GM12878 (cell line): ENCODE results near the gene RGL1. TPM values are rescaled to one million over a fixed set of nuclear protein-coding genes. Genes with fewer than 3 reads are reported as not detected.

Experiments used
- ATAC-seq: fragments of 200-7000 bp; cut with Tn5 transposase; 3 replicates; pipeline ENCODE4 v1.9.1; 2020; ENCODE audit warnings: mild to moderate bottlenecking, moderate library complexity
- BruUV-seq: library from RNA; stranded (reverse); fragments of 400-500 nt; replicated peaks from 2 replicates; lab custom pipeline; 2021; lab: Mats Ljungman, UMichigan
- CTCF ChIA-PET: fragments of 300-600 bp; sonication (Branson Sonifier 250); formaldehyde crosslinking; extraction: SDS; loops from one replicate; lab custom pipeline; 2021; ENCODE audit warnings: inconsistent platforms; lab: Yijun Ruan, JAX
- POLR2A ChIA-PET: fragments of 350-600 bp; formaldehyde crosslinking; extraction: SDS; loops from one replicate; lab custom pipeline; 2021; ENCODE audit warnings: inconsistent platforms; lab: Charles Lee
- RAD21 ChIA-PET: fragments of 300-600 bp; sonication (Branson Sonifier 250); formaldehyde crosslinking; loops from one replicate; lab custom pipeline; 2023; ENCODE audit warnings: antibody characterized with exemption; ENCODE audit not compliant: unreplicated experiment; lab: Charles Lee
- SMC1A ChIA-PET: fragments of 300-600 bp; sonication (Branson Sonifier 250); formaldehyde crosslinking; loops from one replicate; lab custom pipeline; 2023; ENCODE audit not compliant: unreplicated experiment, uncharacterized antibody; lab: Charles Lee
- DNase-seq: peaks from one replicate; pipeline ENCODE4 v3.0.0-alpha.2; 2011; ENCODE audit warnings: low read depth, low spot score
- FAIRE-seq: peaks from 3 replicates; lab custom pipeline; 2011; peaks lifted over from hg19 to GRCh38; lab: Jason Lieb, UNC
- H2AFZ ChIP-seq: 2 replicates; pipeline ENCODE4 v1.6.0; 2011; ENCODE audit warnings: low read depth, low read length, control low read depth; ENCODE audit not compliant: control insufficient read depth
- H3K27ac ChIP-seq: 2 replicates; pipeline ENCODE4 v1.5.1; 2011; ENCODE audit warnings: control low read depth; ENCODE audit not compliant: control insufficient read depth, insufficient read depth
- H3K27me3 ChIP-seq, 2 experiments: replicated peaks in 1 of 2; 2 replicates each; pipeline versions ENCODE4 v1.6.0 to v1.6.1; 2011; ENCODE audit warnings: low read length in 1 of 2; ENCODE audit not compliant: control insufficient read depth in 2 of 2, insufficient read depth in 2 of 2
- H3K36me3 ChIP-seq, 2 experiments: 2 replicates each; pipeline ENCODE4 v1.5.1; 2011; ENCODE audit warnings: low read length in 1 of 2; ENCODE audit not compliant: control insufficient read depth in 2 of 2, insufficient read depth in 2 of 2
- H3K4me1 ChIP-seq: 2 replicates; pipeline ENCODE4 v1.6.1; 2011; ENCODE audit warnings: mild to moderate bottlenecking, low read length, moderate library complexity, mixed read lengths; ENCODE audit not compliant: control insufficient read depth, insufficient read depth
- H3K4me2 ChIP-seq: 2 replicates; pipeline ENCODE4 v1.6.0; 2011; ENCODE audit warnings: control low read depth; ENCODE audit not compliant: control insufficient read depth, insufficient read depth
- H3K4me3 ChIP-seq: fragments of 200-600 bp; sonication (generic); 2 replicates; pipeline ENCODE4 v1.5.1; 2016
- H3K79me2 ChIP-seq: 2 replicates; pipeline ENCODE4 v1.6.0; 2011; ENCODE audit warnings: low read length; ENCODE audit not compliant: control insufficient read depth, insufficient read depth
- H3K9ac ChIP-seq: 2 replicates; pipeline ENCODE4 v1.8.0; 2011; ENCODE audit warnings: low read length, control low read depth, mixed read lengths; ENCODE audit not compliant: control insufficient read depth, insufficient read depth
- H3K9me3 ChIP-seq: replicated peaks from 3 replicates; pipeline ENCODE4 v1.5.1; 2011; ENCODE audit warnings: mild to moderate bottlenecking, low read length; ENCODE audit not compliant: control insufficient read depth, insufficient read depth
- H4K20me1 ChIP-seq: 2 replicates; pipeline ENCODE4 v1.6.0; 2011; ENCODE audit not compliant: control insufficient read depth, insufficient read depth
- GABPA ChIP-seq: IDR thresholded peaks from 2 replicates; pipeline ENCODE4 v1.6.1; 2014; ENCODE audit warnings: antibody characterized with exemption, low read depth, mild to moderate bottlenecking, inconsistent platforms
- HSF1 ChIP-seq: fragments of 150-350 bp; IDR thresholded peaks from 2 replicates; pipeline ENCODE4 v1.6.1; 2014; ENCODE audit warnings: mild to moderate bottlenecking, low read depth, low read length
- NFIC ChIP-seq: IDR thresholded peaks from 2 replicates; pipeline ENCODE4 v1.6.1; 2012; ENCODE audit warnings: low read depth, mild to moderate bottlenecking, inconsistent platforms, low read length, moderate library complexity
- NR2C2 ChIP-seq: IDR thresholded peaks from 2 replicates; pipeline ENCODE4 v1.6.1; 2011; ENCODE audit warnings: borderline replicate concordance, low read depth; ENCODE audit not compliant: control insufficient read depth, insufficient read length
- NRF1 ChIP-seq: conservative IDR thresholded peaks from 2 replicates; pipeline ENCODE4 v1.6.1; 2011; ENCODE audit warnings: mild to moderate bottlenecking, low read depth, low read length, improper control_type of control experiment
- PKNOX1 ChIP-seq: fragments of 450-650 bp; IDR thresholded peaks from 2 replicates; pipeline ENCODE4 v1.6.1; 2016; ENCODE audit warnings: mild to moderate bottlenecking
- POLR2A ChIP-seq: IDR thresholded peaks from 2 replicates; pipeline ENCODE4 v1.6.1; 2011; ENCODE audit warnings: low read depth, mild to moderate bottlenecking, low read length
- POLR2AphosphoS2 ChIP-seq: IDR thresholded peaks from 2 replicates; pipeline ENCODE4 v1.6.1; 2011; ENCODE audit warnings: low read depth, mild to moderate bottlenecking, low read length, improper control_type of control experiment, moderate library complexity
- POLR2AphosphoS5 ChIP-seq: IDR thresholded peaks from 2 replicates; pipeline ENCODE4 v1.6.1; 2011; ENCODE audit warnings: mild to moderate bottlenecking, low read length, inconsistent platforms
- PRDM15 ChIP-seq: fragments of 450-650 bp; formaldehyde crosslinking; IDR thresholded peaks from 2 replicates; pipeline ENCODE4 v1.4.0; 2020; ENCODE audit warnings: mild to moderate bottlenecking, moderate library complexity
- SIX5 ChIP-seq: IDR thresholded peaks from 2 replicates; pipeline ENCODE4 v1.6.1; 2011; ENCODE audit warnings: mild to moderate bottlenecking, low read depth, low read length, moderate library complexity; ENCODE audit not compliant: severe bottlenecking
- SMAD1 ChIP-seq: fragments of 450-650 bp; IDR thresholded peaks from 2 replicates; pipeline ENCODE4 v1.6.1; 2018; ENCODE audit warnings: mild to moderate bottlenecking, low read depth; ENCODE audit not compliant: partially characterized antibody
- SMC3 ChIP-seq: IDR thresholded peaks from 2 replicates; pipeline ENCODE4 v1.6.1; 2011; ENCODE audit warnings: low read length, improper control_type of control experiment, borderline replicate concordance
- TCF3 ChIP-seq: IDR thresholded peaks from 2 replicates; pipeline ENCODE4 v1.6.1; 2012; ENCODE audit warnings: low read depth, mild to moderate bottlenecking, low read length, borderline replicate concordance; ENCODE audit not compliant: insufficient read depth
- ZNF217 ChIP-seq: fragments of 450-650 bp; IDR thresholded peaks from 2 replicates; pipeline ENCODE4 v1.6.1; 2017; ENCODE audit warnings: antibody characterized with exemption, mild to moderate bottlenecking
- ZNF384 ChIP-seq: IDR thresholded peaks from 2 replicates; pipeline ENCODE4 v1.6.1; 2012; ENCODE audit warnings: low read depth, mild to moderate bottlenecking, low read length, improper control_type of control experiment, borderline replicate concordance
- WGBS: methylation state at CpG from one replicate; pipeline ENCODE4 v1.1.6; 2016; ENCODE audit warnings: low lambda C conversion rate; ENCODE audit not compliant: insufficient replicate concordance, insufficient coverage; ENCODE audit errors: missing lambda C conversion rate; 5-methylcytosine and 5-hydroxymethylcytosine counted together
- in situ Hi-C: fragments of 300-500 bp; cut with MboI; formaldehyde crosslinking; loops from 9 replicates; pipeline ENCODE4 v1.14.3; 2018; ENCODE audit warnings: mixed read lengths
- intact Hi-C: fragments of 100-400 bp; cut with micrococcal nuclease; formaldehyde crosslinking; loops from one replicate; pipeline ENCODE4 v1.14.2; 2022; ENCODE audit not compliant: unreplicated experiment
- polyA plus RNA-seq, 11 experiments: library from polyadenylated mRNA; depleted of rRNA in 4 of 11; unstranded in 6 of 11; stranded (reverse) in 5 of 11; fragments of >200 nt; fragmentation: Nextera tagmentation in 4 of 11; fragmentation: Illumina TruSeq in 1 of 11; extraction: Ambion mirVana in 4 of 11; extraction: Trizol in 1 of 11; gene quantifications; 1 replicate in 1 of 11; 2 replicates in 10 of 11; pipeline versions ENCODE4 v1.2.1 to v1.2.3, GENCODE V29; 2011 to 2016; ENCODE audit warnings: inconsistent platforms in 2 of 11, missing spikeins in 2 of 11, low read depth in 1 of 11
- total RNA-seq, 4 experiments: library from RNA; depleted of rRNA in 3 of 4; stranded (reverse); fragments of >200 nt in 3 of 4; fragmentation: Illumina TruSeq in 1 of 4; extraction: Trizol in 1 of 4; gene quantifications; 2 replicates each; pipeline versions ENCODE4 v1.2.1 to v1.2.3, GENCODE V29; 2013 to 2021

RGL1 gene
- total and polyA plus RNA-seq, 10 of the 15 experiments (the other 5 are each of a cell fraction or from before 2014, with no cell fraction given): 8.1 to 25.0 (median 19.0) TPM

DNA sequence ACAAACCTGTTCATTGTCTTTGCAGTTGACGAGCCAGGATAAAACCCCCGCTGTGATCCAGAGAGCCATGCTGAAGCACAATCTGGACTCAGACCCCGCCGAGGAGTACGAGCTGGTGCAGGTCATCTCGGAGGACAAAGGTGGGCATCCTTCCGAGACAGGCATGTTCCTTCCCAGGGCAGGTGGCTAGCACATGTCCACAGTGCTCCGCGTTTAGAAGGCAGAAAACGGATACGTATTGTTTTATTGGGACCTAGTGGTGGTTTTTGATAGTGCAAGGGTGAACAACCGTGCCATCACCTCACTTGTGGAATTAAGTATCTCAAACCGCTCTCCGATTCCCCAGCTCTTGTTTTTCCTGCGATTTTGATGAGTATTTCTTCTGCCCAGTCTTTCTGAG, 117.3 kb downstream of the RGL1 start (continued):
- TF ChIP-seq TCF3 (no peak), SIX5 (no peak), GABPA (no peak), HSF1 (no peak)

GRCh38 chr1:183925947-183926346, 121.0 kb downstream of the RGL1 start:
- ChIA-PET CTCF (interaction anchor here (0.7 to 2.5 kb wide), 2 partner anchors 10 to 241 kb away, joined by 5 to 15 read pairs; no protein-coding TSS in a partner anchor), RAD21 (interaction anchor here (0.8 kb wide), 1 partner anchor 270 kb away, joined by 3 read pairs; no protein-coding TSS in a partner anchor), SMC1A (interaction anchor here (1.2 kb wide), 1 partner anchor 271 kb away, joined by 4 read pairs; no protein-coding TSS in a partner anchor), POLR2A (no interaction called here)
- in situ Hi-C loops: no loop called here
- ATAC-seq (no peak), FAIRE-seq (no peak), DNase-seq (no peak)
- Histone ChIP-seq H4K20me1 (no peaks in the 10 kb centered on the region), H3K9ac (no peak overlapping the region), H3K27me3 (no peaks in the 10 kb centered on the region), H3K4me3 (no peak overlapping the region), H3K79me2 (no peaks in the 10 kb centered on the region), H3K27ac (no peak overlapping the region), H3K4me2 (no peak overlapping the region), H3K36me3 (peaks cover 18 to 37% of the 10 kb centered on the region in 2 experiments), H3K9me3 (no peaks in the 10 kb centered on the region), H3K4me1 (no peaks in the 10 kb centered on the region), H2AFZ (no peak overlapping the region)
- WGBS: 84% methylated on average over 8 of the region's 8 CpGs
- intact Hi-C loops: no loop called here
- no TSS peak for BruUV-seq
- no peak for TF ChIP-seq SMAD1
- TF ChIP-seq NFIC: no peak
- TF ChIP-seq POLR2A: no peak
- no peak for TF ChIP-seq NR2C2
- no peak for TF ChIP-seq PKNOX1
- no peak for TF ChIP-seq ZNF217
- no peak for TF ChIP-seq ZNF384
- TF ChIP-seq NRF1: no peak
- no peak for TF ChIP-seq POLR2AphosphoS5
- no peak for TF ChIP-seq SMC3
- TF ChIP-seq PRDM15 (CRISPR knock-in tag): no peak
- no peak for TF ChIP-seq POLR2AphosphoS2
